CD4-positive, alpha-beta T cell treated with Interleukin-15 for 1 hour (primary cell): ENCODE data around the gene RNF169.

Experiments
- DNase-seq: peaks from one replicate; pipeline ENCODE4 v3.0.0-alpha.2; 2020

The RNF169 gene, protein sequence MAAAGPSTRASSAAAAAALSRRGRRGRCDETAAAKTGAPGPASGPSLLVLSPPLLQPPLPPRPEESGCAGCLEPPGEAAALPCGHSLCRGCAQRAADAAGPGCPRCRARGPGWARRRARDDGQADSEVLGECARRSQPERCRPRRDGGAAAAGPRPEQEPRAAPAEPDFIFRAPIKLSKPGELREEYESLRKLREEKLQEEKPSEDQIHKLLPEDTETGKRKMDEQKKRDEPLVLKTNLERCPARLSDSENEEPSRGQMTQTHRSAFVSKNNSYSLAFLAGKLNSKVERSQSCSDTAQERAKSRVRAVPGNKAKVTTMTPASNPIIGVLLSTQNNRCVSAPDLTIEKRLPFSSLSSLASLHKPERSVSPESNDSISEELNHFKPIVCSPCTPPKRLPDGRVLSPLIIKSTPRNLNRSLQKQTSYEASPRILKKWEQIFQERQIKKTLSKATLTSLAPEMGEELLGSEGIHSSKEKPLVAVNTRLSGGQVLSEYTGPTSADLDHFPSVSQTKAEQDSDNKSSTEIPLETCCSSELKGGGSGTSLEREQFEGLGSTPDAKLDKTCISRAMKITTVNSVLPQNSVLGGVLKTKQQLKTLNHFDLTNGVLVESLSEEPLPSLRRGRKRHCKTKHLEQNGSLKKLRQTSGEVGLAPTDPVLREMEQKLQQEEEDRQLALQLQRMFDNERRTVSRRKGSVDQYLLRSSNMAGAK

GRCh38 chr11:74748211-74749126 lies at the start of gene RNF169:
Gene RNF169 (plus strand): TSS chr11:74748849. CDS start chr11:74748881, 32 bp downstream.
- peak; percentile 92 for DNase-seq

- DNase-seq = no peak
Observed at GRCh38 chr11:74699615-74700396, 48.8 kb upstream of the RNF169 start.

- no peak for DNase-seq
Observed at GRCh38 chr11:74701351-74701750, 47.3 kb upstream of the RNF169 start.

DNA sequence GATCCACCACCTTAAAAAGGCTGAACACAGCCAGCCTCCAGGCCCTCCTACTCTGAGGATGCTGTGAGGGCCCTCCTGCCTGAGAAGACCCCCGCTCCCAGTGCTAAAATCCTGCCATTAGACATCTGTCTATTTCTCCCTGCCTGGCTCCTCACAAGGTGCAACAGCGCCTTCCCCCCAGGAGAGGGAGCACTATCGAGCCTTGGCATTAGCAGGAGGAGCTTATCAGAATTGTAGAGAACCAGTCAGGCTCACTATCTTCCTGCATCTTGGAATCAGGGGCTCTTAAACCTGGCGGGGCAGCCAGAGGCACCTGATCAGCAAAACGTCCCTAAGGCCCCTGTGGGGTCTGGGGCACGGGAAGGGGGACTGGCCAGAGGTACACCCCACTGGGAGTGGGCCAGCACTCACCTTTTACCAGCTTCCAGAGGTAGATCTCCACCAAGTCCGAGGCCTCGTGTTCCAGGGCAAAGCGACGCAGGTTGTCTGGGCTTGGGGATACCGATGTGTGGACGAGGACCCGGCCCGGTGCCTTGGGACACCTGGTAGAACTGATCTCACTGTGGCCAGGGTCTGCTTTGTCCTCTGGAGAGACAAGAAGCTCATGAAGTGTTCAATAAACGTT lies 46.2 kb upstream of the RNF169 start:
- DNase-seq = peak; percentile 50

DNA sequence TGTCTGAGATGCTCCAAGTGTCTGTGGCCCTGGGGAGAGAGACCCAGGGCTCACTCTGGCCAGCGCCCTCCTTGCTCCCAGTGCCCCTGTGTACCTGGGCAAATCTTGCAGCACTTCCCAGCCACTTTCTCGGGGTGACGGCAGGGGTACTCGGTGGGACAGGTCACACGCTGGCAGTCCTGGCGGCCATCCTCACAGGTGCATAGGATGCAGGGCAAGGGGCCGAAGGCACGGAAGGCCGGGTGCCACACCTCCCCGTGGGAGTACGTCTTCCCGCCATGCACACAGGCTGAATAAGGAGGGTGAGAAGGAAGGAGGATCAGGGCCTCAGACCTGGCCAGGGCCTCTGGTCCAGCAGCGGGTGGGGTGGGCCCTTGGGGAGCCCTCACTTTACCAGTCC lies 45.4 kb upstream of the RNF169 start:
- no peak for DNase-seq

- DNase-seq = no peak
Observed at GRCh38 chr11:74707182-74707581, 41.5 kb upstream of the RNF169 start.

- no peak for DNase-seq
Observed at GRCh38 chr11:74707602-74708510, 40.8 kb upstream of the RNF169 start.

DNA sequence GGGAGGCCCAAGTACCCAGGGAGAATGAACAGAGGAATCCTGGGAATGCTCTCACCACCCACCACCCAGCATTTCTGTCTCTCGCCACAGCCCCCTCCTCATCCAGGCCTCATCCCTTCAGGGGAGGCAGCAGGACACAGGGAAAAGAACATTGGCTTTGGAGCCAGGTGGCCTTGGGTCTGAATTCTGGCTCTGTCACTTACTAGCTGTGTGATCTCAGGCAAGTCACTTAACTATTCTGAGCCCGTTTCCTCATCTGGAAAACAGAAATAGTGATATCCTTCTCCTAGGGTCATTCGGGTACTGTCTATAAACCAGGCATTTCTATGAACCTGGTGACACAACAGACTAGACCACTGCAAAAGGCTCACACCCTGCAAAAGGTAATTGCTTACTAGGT lies 39.5 kb upstream of the RNF169 start:
- DNase-seq = no peak

DNA sequence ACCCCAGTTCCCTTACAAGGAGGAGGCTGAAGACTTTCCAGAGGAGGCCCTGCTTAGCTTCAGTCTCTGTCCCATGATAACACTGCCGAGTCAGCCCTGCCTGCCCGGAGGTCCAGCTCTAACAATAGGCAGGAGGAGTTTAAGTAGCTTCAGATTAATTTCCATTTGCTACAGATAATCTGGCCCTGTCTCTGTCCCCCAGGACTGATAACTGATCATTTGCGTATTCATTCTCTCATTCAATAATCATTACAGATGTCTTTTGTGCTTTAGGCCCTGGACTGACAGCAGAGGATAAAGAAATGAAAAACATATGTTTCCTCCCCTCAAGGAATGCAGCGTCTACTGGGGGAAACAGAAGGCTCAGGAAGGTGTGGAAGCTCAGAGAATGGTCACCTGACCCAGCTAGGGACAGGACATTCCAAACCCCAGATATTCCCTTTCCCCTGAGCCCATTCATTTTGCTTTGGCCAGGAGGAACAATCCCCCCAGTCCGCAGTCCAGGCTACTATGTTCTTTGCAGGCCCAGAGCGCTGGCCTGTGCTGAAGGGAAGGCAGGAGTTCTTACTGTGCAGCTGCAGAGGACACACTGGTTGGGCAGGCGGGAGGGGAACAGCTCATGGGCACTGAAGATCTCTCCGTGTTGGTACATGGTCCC lies 38.2 kb upstream of the RNF169 start:
- DNase-seq = no peak

- no peak for DNase-seq
Observed at GRCh38 chr11:74713686-74714085, 35.0 kb upstream of the RNF169 start.

- no peak for DNase-seq
Observed at GRCh38 chr11:74714904-74715303, 33.7 kb upstream of the RNF169 start.

DNA sequence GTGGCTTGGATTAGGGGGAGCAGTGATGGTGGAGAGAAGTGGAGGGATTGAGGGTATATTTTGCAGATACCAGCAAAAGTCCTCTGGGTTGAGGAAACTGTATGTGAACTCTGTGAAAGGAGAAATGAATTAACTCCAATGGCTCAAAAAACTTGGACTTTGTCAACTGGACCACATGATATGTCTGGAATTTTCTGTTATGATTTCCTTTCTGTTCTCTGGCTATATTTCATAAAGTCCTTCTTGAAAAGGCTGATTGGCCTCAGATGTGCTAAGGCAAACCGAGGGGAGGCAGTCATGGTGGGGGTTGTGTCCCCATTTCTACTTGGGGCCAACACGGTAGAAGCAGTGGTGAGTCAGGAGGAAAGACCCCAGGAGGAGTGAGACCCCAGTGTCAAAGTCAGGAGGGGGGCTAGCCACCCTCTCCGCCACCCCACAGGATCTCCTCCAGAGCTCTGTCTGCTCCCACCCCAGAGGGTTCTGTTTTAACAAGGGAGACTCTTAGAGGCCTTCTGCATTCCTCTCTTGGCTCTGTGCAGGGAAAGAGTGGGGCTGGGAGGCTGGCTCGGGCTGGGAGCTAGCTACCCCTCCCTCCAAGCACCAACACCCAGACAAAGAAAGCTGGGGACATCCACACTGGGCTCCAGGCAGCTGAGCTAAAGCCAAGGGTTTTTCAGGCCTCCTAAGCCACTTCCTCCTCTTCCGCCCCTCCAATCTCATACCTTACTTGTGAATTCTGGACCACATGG lies 31.3 kb upstream of the RNF169 start:
- no peak for DNase-seq

DNA sequence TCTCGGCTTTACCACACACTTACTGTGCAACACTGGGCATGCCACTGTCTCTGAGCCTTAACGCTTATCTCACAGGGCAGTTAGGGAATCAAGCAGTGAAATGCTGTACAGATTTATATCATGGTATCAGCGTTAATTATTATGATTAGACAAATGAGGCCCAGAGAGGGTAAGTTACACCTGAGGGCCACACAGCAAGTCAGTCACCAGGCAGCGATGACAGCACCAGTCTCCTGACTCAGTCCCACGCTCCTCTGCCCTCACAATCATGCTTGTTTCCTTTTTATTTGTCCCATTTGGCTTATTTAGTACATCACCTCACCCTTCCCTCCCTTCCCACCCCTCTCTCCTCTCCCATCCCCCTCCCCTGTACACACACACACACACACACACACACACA lies 29.6 kb upstream of the RNF169 start:
- no peak for DNase-seq

DNA sequence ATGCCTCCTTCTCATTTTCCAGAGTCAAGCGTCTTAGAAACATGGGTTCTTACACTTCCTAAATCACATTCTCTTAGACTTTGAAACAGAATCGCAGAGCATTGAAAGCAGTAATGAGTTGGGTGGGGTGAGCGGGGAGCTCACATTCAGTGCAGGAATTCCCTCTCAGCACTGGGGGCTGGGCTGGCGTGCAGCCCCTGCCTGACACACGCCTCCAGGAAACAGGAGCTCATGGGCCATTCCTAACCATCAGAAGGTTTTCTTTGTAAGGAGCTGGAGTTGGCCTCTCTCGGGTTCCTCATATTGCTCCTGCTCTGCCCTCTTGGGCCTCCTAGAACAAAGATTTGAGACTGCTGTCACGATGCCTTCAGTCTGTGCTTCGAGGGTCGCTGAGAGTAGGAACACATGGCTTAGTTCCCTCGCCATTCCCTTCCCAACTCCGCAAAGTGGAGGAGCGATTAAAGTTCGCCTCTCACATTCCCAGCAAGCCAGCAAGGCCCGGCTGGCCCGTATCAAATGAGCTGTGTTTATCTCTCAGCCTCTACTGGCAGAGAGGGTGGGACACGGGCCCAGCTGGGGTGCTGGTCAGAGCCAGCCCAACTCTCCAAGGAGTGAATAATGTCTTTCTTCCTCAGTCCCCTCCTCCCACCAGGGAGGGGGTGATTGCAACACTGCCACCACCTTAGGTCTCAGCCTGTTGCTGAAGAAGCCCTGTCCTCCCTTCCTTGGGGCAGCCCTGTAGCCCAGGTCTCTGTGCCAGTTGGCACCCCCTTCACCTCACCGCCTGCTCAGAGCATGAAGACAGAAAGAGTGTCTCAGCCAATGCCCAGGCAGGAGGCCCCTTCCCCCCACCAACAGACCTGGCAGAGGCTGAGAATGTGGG lies 27.8 kb upstream of the RNF169 start:
- DNase-seq = no peak

DNA sequence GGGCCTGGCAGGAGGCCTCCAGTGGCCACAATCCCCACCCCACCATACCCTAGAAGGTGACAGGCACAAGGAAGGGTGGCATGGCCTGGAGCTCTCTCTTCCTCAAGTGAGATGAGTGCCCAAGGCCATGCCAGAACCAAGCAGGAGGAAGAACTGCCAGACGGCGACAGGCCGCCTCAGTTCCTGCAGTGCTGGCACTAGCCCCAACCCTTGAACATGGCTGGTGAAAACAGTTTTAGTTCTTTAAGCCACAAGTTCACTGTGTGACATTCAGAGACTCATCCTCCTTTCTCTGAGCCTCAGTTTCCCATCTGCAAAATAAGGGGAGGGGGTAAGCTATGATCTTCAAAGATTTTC lies 27.2 kb upstream of the RNF169 start:
- DNase-seq = no peak

DNA sequence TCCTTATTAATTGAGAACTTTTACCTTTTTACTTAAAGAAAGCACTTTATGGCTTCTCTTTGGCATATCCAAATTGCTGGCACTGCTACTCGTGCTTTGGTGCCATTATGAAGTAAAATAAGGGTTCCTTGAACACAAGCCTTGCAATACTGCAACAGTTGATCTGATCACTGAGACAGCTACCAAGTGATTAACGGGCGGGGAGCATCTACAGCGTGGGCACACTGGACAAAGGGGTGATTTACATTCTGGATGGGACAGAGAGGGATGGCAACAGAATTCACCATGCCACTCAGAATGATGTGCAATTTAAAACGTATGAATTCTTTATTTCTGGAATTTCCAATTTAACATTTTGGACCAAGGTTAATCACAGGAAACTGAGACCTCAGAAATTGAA lies 25.1 kb upstream of the RNF169 start:
- no peak for DNase-seq

DNA sequence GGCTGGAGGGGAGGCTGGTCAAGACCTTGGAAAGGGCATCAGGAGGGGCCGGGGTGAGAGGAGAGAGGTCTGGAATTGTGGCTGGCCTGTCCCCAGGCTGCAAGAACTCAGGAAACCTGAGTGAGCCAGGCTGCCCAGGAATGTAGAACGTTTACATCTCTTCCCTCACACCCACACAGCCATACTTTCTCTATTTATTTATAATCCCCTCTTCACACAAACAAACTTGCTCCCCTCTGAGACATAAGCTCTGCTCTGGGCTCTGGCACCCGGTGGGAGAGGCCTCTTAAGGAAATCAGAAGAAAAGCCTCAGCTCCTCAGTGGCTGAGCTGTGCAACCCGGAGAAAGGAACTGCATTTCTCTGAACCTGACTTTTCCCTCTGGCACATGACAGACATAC lies 22.9 kb upstream of the RNF169 start:
- no peak for DNase-seq

GRCh38 chr11:74726547-74727182 lies 22.0 kb upstream of the RNF169 start:
- DNase-seq = peak; percentile 47
